ENCODE data around the gene SDC1. TPM values are rescaled to one million over a fixed set of nuclear protein-coding genes. Genes with fewer than 3 reads are reported as not detected.

The SDC1 gene
- total and polyA plus RNA-seq, 2 donors from 2014 or later = 206 to 266 TPM

DNA sequence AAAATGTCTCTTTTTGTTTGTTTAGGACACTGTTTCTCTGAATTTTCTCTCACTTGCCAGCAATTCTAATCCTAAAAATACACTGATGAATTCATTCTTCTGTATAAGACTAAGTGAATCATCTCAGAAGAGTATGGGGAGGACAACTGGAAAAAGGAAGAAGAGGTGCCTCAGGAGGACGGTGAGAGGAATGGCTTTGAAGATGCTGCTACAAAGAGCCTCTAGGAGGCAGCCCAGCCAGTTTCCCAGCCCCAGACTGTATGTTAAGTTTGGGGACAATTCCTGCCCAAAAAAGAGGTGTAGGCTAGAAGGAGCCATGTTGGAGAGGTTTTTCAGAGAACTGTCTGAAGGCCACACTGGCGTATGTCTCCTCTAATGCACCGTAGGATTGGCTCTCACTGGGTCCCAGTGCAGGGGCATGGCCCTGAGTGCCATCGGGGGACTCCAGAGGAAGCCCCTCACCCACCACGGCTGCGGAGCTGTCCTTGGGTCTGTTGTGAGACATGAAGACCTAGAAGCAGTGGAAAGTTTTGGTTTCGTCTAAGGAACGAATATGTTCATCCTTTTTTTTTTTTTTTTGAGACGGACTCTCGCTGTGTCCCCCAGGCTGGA lies 3.1 kb upstream of the SDC1 start:
- TF ChIP-seq, protein P1, sequence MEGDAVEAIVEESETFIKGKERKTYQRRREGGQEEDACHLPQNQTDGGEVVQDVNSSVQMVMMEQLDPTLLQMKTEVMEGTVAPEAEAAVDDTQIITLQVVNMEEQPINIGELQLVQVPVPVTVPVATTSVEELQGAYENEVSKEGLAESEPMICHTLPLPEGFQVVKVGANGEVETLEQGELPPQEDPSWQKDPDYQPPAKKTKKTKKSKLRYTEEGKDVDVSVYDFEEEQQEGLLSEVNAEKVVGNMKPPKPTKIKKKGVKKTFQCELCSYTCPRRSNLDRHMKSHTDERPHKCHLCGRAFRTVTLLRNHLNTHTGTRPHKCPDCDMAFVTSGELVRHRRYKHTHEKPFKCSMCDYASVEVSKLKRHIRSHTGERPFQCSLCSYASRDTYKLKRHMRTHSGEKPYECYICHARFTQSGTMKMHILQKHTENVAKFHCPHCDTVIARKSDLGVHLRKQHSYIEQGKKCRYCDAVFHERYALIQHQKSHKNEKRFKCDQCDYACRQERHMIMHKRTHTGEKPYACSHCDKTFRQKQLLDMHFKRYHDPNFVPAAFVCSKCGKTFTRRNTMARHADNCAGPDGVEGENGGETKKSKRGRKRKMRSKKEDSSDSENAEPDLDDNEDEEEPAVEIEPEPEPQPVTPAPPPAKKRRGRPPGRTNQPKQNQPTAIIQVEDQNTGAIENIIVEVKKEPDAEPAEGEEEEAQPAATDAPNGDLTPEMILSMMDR (IDR thresholded peaks at IDR 0.05; ENCODE audit: borderline replicate concordance, extremely low read depth, insufficient read depth) = no peak
- peaks cover 0 to 7% (median 6%) of the 10 kb centered on the region in 3 donors for H3K4me1 ChIP-seq (ENCODE audit: control insufficient read depth in 2 of 3, insufficient read depth in 2 of 3, low read depth in 1 of 3, low read length in 3 of 3)
- H3K27ac ChIP-seq (ENCODE audit: low read depth in 2 of 2, low read length in 2 of 2) = no peak overlapping the region
- H3K9ac ChIP-seq (ENCODE audit: low read length in 3 of 3) = no peak overlapping the region
- H3K27me3 ChIP-seq (ENCODE audit: control insufficient read depth, insufficient read depth, low read length) = no peaks in the 10 kb centered on the region
- intact Hi-C loops (cut with DNase I) = no loop called here
- H3K4me3 ChIP-seq (ENCODE audit: low read length in 3 of 3) = no peak overlapping the region
- H3K36me3 ChIP-seq (ENCODE audit: control insufficient read depth in 2 of 3, insufficient read depth in 3 of 3, low read length in 3 of 3) = no peaks in the 10 kb centered on the region
- no peak for FAIRE-seq
- DNase-seq = peak in 2 of 5 donors; percentile 2 to 24
- no peaks in the 10 kb centered on the region for H3K9me3 ChIP-seq (ENCODE audit: control insufficient read depth in 2 of 3, insufficient read depth in 1 of 3, low read length in 3 of 3)

DNA sequence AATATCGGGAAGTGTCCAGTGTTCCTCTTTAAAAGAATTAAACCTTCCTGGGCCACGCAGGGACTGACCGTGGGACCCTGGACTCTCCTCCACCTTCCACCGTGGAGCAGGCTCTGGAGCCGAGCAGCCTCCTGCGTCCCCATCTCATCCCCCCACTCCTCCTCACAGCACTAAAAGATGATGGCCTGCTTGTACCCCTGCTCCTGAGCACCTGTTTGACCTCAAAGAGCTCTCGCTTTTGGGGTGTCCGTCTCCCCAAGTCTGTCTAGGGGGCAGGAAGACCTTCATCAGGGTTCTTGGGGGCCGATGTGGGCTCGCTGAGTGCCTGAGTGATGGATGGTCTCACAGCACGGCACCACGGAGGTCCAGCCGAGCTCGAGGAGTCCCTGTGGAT lies 1.2 kb upstream of the SDC1 start:
- Histone ChIP-seq H3K4me3 (ENCODE audit: low read length in 3 of 3) (no peak overlapping the region), H3K4me1 (ENCODE audit: control insufficient read depth in 2 of 3, insufficient read depth in 2 of 3, low read depth in 1 of 3, low read length in 3 of 3) (peaks cover 0 to 14% (median 6%) of the 10 kb centered on the region in 3 donors), H3K9ac (ENCODE audit: low read length in 3 of 3) (no peak overlapping the region)

DNA sequence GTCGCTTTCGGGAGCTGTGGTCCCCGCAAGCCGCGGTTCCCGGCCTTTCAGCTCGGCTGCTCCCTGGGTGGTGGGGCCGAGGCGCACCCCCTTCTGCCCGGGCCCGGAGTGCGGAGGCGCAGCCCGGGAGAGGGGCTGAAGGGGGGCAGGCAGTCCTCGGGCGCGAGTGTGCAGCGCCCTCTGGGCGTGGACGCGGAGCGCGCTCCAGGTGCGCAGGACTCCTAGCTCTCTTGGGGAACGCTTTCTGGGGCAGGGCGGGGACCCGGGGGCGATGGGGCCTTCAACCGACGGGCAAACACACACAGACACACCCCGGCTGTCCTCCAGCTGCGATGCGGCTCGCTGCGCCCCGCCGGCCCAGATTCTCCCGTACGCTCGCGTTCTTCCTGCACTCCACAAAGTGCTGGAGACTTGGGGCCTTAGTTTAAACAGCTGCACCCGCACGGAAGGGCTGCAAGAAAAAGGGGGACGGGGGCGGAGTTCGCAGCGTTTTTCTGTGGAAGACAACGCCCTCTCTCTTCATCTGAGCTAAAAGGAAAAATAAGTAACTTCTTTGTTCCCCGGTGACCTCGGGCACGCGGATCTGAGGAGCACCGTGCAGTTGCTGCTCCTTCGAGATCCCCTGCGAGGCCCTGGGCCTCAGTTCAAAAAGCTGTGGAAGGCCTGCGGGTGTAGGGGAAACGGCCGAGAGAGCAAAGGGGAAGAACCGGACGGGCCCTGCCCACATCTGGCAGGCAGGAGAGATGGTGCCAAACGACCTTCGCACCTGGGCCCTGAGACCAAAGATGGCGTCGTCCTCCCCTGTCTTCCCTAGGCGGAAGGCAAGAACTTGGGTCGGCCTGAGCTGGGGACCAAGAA lies 593 bp upstream of the SDC1 start:
- DNase-seq (peak; percentile 86 to 93 (median 91)), FAIRE-seq (no peak)
- peak overlapping the region; percentile 26 to 73 (median 30) for H3K4me3 ChIP-seq (ENCODE audit: low read length in 3 of 3)
- H3K27me3 ChIP-seq (ENCODE audit: control insufficient read depth, insufficient read depth, low read length) = no peaks in the 10 kb centered on the region
- intact Hi-C loops (cut with DNase I) = no loop called here
- TF ChIP-seq, protein P1 (IDR thresholded peaks at IDR 0.05; ENCODE audit: borderline replicate concordance, extremely low read depth, insufficient read depth) = peak; percentile 59
- no peaks in the 10 kb centered on the region for H3K36me3 ChIP-seq (ENCODE audit: control insufficient read depth in 2 of 3, insufficient read depth in 3 of 3, low read length in 3 of 3)
- peaks cover 0 to 20% (median 8%) of the 10 kb centered on the region in 3 donors for H3K4me1 ChIP-seq (ENCODE audit: control insufficient read depth in 2 of 3, insufficient read depth in 2 of 3, low read depth in 1 of 3, low read length in 3 of 3)
- peak overlapping the region; percentile 80 to 83 for H3K27ac ChIP-seq (ENCODE audit: low read depth in 2 of 2, low read length in 2 of 2)
- H3K9me3 ChIP-seq (ENCODE audit: control insufficient read depth in 2 of 3, insufficient read depth in 1 of 3, low read length in 3 of 3) = no peaks in the 10 kb centered on the region
- peak overlapping the region in 1 of 3 donors; percentile 43 for H3K9ac ChIP-seq (ENCODE audit: low read length in 3 of 3)

More for the DNA sequence above, 1.2 kb upstream of the SDC1 start:
- intact Hi-C loops (cut with DNase I) = no loop called here
- Histone ChIP-seq H3K27me3 (ENCODE audit: control insufficient read depth, insufficient read depth, low read length) (no peaks in the 10 kb centered on the region), H3K36me3 (ENCODE audit: control insufficient read depth in 2 of 3, insufficient read depth in 3 of 3, low read length in 3 of 3) (no peaks in the 10 kb centered on the region), H3K9me3 (ENCODE audit: control insufficient read depth in 2 of 3, insufficient read depth in 1 of 3, low read length in 3 of 3) (no peaks in the 10 kb centered on the region), H3K27ac (ENCODE audit: low read depth in 2 of 2, low read length in 2 of 2) (no peak overlapping the region)
- peak in 2 of 5 donors; percentile 46 to 51 for DNase-seq
- no peak for FAIRE-seq
- TF ChIP-seq, protein P1 (IDR thresholded peaks at IDR 0.05; ENCODE audit: borderline replicate concordance, extremely low read depth, insufficient read depth) = no peak

Measured in kidney (tissue), 14 donors.